Measurements from ENCODE around the gene EMP1.

The EMP1 gene

GRCh38 chr12:13178568-13179210, 17.8 kb upstream of the EMP1 start:
- no peak overlapping the region for H3K4me3 ChIP-seq (ENCODE audit: low read depth, low read length)
- DNase-seq (ENCODE audit: low read depth) = no peak
- no peak for TF ChIP-seq CTCF (conservative IDR thresholded peaks at IDR 0.05; ENCODE audit: low read depth, low read length)

GRCh38 chr12:13179211-13180074, 17.1 kb upstream of the EMP1 start:
- TF ChIP-seq CTCF (conservative IDR thresholded peaks at IDR 0.05; ENCODE audit: low read depth, low read length) = no peak
- DNase-seq (ENCODE audit: low read depth) = no peak
- H3K4me3 ChIP-seq (ENCODE audit: low read depth, low read length) = no peak overlapping the region

- TF ChIP-seq CTCF (conservative IDR thresholded peaks at IDR 0.05; ENCODE audit: low read depth, low read length) = no peak
- DNase-seq (ENCODE audit: low read depth) = no peak
- H3K4me3 ChIP-seq (ENCODE audit: low read depth, low read length) = no peak overlapping the region
Observed at GRCh38 chr12:13181375-13182070, 15.0 kb upstream of the EMP1 start.

GRCh38 chr12:13182881-13183280, 13.6 kb upstream of the EMP1 start:
- no peak for DNase-seq (ENCODE audit: low read depth)
- no peak for TF ChIP-seq CTCF (conservative IDR thresholded peaks at IDR 0.05; ENCODE audit: low read depth, low read length)
- no peak overlapping the region for H3K4me3 ChIP-seq (ENCODE audit: low read depth, low read length)

GRCh38 chr12:13183620-13184019, 12.9 kb upstream of the EMP1 start:
- no peak for DNase-seq (ENCODE audit: low read depth)
- no peak for TF ChIP-seq CTCF (conservative IDR thresholded peaks at IDR 0.05; ENCODE audit: low read depth, low read length)
- no peak overlapping the region for H3K4me3 ChIP-seq (ENCODE audit: low read depth, low read length)

GRCh38 chr12:13186302-13186701, 10.2 kb upstream of the EMP1 start:
- no peak for TF ChIP-seq CTCF (conservative IDR thresholded peaks at IDR 0.05; ENCODE audit: low read depth, low read length)
- H3K4me3 ChIP-seq (ENCODE audit: low read depth, low read length) = no peak overlapping the region

More at GRCh38 chr12:13186302-13186701, 10.2 kb upstream of the EMP1 start:
- DNase-seq (ENCODE audit: low read depth) = no peak
